Measurements from ENCODE around the gene KNDC1. TPM values are rescaled to one million over a fixed set of nuclear protein-coding genes. Genes with fewer than 3 reads are reported as not detected.

The KNDC1 gene
- total RNA-seq, 1 donor from 2014 or later, result 0.55 TPM

DNA sequence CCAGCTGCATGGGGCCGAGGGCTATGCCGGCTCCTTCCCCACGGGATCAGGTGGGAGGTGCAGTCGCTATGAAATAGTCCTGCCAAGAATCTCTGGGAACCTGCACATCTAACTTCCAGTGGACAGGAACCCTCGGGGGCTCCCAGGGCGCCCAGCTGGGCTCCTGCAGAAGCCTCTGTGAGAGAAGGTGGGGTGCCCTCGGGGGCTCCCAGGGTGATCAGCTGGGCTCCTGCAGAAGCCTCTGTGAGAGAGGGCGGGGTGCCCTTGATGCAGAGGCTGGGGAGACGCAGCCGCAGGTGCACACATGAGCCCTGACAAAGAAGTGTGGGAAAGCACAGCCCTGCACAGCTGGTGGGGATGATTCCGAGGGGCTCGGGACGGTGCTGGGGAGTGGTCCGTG lies 83.6 kb downstream of the KNDC1 start:
- Mint-ChIP-seq H3K36me3 (ENCODE audit: low read depth) (no peaks in the 10 kb centered on the region), H3K4me1 (ENCODE audit: low read depth) (no peaks in the 10 kb centered on the region), H3K9me3 (ENCODE audit: low read depth) (no peaks in the 10 kb centered on the region), H3K4me3 (ENCODE audit: unreplicated experiment) (no peak overlapping the region), H3K27me3 (ENCODE audit: low read depth) (peaks cover 43% of the 10 kb centered on the region), H3K27ac (ENCODE audit: unreplicated experiment) (no peak overlapping the region)
- TF ChIP-seq, protein P1, sequence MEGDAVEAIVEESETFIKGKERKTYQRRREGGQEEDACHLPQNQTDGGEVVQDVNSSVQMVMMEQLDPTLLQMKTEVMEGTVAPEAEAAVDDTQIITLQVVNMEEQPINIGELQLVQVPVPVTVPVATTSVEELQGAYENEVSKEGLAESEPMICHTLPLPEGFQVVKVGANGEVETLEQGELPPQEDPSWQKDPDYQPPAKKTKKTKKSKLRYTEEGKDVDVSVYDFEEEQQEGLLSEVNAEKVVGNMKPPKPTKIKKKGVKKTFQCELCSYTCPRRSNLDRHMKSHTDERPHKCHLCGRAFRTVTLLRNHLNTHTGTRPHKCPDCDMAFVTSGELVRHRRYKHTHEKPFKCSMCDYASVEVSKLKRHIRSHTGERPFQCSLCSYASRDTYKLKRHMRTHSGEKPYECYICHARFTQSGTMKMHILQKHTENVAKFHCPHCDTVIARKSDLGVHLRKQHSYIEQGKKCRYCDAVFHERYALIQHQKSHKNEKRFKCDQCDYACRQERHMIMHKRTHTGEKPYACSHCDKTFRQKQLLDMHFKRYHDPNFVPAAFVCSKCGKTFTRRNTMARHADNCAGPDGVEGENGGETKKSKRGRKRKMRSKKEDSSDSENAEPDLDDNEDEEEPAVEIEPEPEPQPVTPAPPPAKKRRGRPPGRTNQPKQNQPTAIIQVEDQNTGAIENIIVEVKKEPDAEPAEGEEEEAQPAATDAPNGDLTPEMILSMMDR (IDR thresholded peaks at IDR 0.05), result no peak
- DNase-seq (ENCODE audit: low spot score), result no peak

DNA sequence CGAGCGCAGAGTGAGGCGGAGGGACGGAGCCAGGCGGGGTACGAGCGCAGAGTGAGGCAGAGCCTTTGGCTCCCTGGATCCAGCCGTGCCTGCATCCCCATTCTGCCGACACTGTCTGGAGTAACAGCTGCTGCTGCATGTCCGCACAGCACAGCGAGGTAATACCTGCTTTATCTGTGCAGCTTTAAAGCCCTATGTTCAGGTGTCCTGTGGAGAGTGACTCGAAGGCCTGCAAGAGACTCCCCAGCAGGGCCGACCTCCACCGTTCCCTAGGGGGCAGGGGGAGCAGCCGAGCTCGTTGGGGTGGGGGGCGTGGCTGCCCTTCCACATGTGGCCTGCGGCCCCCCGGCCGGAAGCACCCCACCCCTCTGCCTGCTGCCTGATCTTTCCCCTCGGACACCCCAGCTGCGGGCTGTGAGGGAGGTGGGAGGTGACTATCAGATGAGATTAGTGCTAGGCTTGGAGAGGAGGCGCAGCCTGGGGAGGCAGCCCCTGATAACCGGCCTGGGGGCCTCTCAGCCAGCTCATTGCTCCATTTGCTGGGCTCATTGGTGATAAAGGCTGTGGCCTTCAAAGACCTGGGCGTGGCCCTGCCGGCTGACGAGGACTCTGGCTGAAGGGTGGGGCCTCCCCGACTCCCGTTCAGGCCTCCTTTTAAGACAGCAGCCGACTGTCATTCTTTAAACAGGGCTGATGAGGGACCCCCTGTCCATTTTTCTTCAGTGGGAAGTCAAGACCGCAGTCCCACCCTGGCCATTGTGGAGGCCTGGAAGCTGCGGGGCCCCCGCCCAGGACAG lies 85.6 kb downstream of the KNDC1 start:
- DNase-seq (ENCODE audit: low spot score), result no peak
- H3K4me1 Mint-ChIP-seq (ENCODE audit: low read depth), result no peaks in the 10 kb centered on the region
- TF ChIP-seq, protein P1 (IDR thresholded peaks at IDR 0.05), result no peak
- H3K9me3 Mint-ChIP-seq (ENCODE audit: low read depth), result no peaks in the 10 kb centered on the region
- no peak overlapping the region for H3K4me3 Mint-ChIP-seq (ENCODE audit: unreplicated experiment)
- no peaks in the 10 kb centered on the region for H3K36me3 Mint-ChIP-seq (ENCODE audit: low read depth)
- peaks cover 44% of the 10 kb centered on the region for H3K27me3 Mint-ChIP-seq (ENCODE audit: low read depth)
- H3K27ac Mint-ChIP-seq (ENCODE audit: unreplicated experiment), result no peak overlapping the region

DNA sequence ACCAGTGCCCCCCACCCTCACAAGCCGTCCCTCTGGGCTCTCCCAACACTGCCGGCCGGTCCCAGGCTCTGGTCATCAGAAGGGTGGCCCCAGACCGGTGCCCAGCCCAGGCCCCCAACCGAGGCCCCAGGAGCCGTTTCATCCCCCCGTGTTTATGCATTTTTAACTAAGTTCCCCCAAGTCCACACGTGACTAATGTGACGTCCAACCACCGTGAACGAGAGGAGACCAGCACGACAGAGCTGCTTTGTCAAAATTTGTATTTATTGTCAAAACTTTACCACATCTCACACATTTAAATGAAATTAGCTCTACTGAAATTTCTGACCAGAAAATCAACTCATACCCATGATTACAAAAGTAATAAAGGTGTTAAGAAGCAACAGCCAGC lies 86.2 kb downstream of the KNDC1 start:
- H3K4me1 Mint-ChIP-seq (ENCODE audit: low read depth), result no peaks in the 10 kb centered on the region
- DNase-seq (ENCODE audit: low spot score), result no peak
- H3K27ac Mint-ChIP-seq (ENCODE audit: unreplicated experiment), result no peak overlapping the region
- TF ChIP-seq, protein P1 (IDR thresholded peaks at IDR 0.05), result no peak
- H3K4me3 Mint-ChIP-seq (ENCODE audit: unreplicated experiment), result no peak overlapping the region
- H3K36me3 Mint-ChIP-seq (ENCODE audit: low read depth), result no peaks in the 10 kb centered on the region
- no peaks in the 10 kb centered on the region for H3K9me3 Mint-ChIP-seq (ENCODE audit: low read depth)
- peaks cover 40% of the 10 kb centered on the region for H3K27me3 Mint-ChIP-seq (ENCODE audit: low read depth)

DNA sequence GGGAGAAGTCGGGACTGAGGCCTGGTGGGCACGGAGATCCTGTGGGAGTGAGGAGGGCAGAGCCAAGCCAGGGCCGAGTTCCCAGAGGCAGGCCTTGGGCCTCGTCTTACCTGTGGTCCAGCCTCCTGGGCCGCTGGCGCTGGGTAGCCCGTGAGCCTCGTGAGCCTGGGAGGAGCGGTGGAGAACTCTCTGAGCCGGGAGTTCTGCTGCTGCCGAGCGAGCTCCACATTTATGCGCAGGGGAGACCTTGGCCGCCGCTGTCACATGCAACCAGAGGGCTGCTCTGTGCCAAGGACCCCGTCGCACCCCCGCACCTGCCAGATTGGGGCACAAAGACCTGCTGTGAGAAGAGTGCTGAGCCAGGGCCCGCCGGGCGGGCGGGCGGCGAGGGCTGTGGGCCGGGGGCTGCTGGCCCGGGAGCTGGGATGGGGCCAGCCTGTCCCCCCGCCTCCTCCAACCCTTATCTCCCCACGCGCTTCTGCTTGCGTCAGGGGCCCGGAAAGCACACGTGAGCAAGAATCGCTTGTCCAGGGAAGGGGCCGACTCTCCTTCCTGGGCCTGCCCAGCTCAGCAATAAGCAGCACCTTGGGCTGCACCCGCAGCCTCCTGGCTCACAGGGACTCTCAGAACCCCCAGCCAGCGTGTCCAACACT lies 87.8 kb downstream of the KNDC1 start:
- H3K4me1 Mint-ChIP-seq (ENCODE audit: low read depth), result no peaks in the 10 kb centered on the region
- DNase-seq (ENCODE audit: low spot score), result no peak
- H3K27ac Mint-ChIP-seq (ENCODE audit: unreplicated experiment), result no peak overlapping the region
- no peak overlapping the region for H3K4me3 Mint-ChIP-seq (ENCODE audit: unreplicated experiment)
- H3K9me3 Mint-ChIP-seq (ENCODE audit: low read depth), result no peaks in the 10 kb centered on the region
- peaks cover 28% of the 10 kb centered on the region for H3K27me3 Mint-ChIP-seq (ENCODE audit: low read depth)
- TF ChIP-seq, protein P1 (IDR thresholded peaks at IDR 0.05), result no peak
- no peaks in the 10 kb centered on the region for H3K36me3 Mint-ChIP-seq (ENCODE audit: low read depth)

DNA sequence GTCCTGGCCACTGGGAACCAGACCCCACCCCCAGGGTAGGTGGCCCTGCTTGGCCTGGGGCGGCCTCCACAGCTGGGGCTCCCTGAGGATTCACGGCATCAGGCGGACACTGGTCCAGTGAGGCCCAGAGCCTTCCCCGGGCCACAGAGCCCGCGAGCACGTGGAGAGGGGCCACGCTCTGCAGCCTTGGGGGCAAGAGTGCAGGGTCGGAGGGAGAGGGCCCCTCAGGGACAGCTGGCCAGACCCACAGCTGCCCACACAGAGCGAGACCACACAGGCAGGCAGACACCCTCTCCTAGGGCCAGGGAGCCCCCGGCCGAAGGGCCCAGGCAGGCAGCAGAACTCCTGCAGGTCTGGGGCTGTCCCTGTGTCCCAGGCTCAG lies 88.3 kb downstream of the KNDC1 start:
- no peaks in the 10 kb centered on the region for H3K9me3 Mint-ChIP-seq (ENCODE audit: low read depth)
- no peaks in the 10 kb centered on the region for H3K36me3 Mint-ChIP-seq (ENCODE audit: low read depth)
- no peaks in the 10 kb centered on the region for H3K4me1 Mint-ChIP-seq (ENCODE audit: low read depth)
- H3K27me3 Mint-ChIP-seq (ENCODE audit: low read depth), result peaks cover 24% of the 10 kb centered on the region
- H3K27ac Mint-ChIP-seq (ENCODE audit: unreplicated experiment), result no peak overlapping the region
- no peak overlapping the region for H3K4me3 Mint-ChIP-seq (ENCODE audit: unreplicated experiment)
- DNase-seq (ENCODE audit: low spot score), result no peak
- TF ChIP-seq, protein P1 (IDR thresholded peaks at IDR 0.05), result no peak

Data from chondrocyte (in vitro differentiated cells).